Natural killer cell (primary cell): ENCODE data around the gene ARHGEF2. TPM values are rescaled to one million over a fixed set of nuclear protein-coding genes. Genes with fewer than 3 reads are reported as not detected.
A peak's percentile ranks its signal among the peaks of the same experiment; 100 is the strongest.

Experiments
- ATAC-seq, 3 donors: fragments of 150-1000 bp in 2 of 3; fragments of 200-7000 bp in 1 of 3; cut with Tn5 transposase; 1 replicate in 1 of 3; 2 replicates in 2 of 3; pipeline ENCODE4 v1.10.0; 2021; ENCODE audit warnings: mild to moderate bottlenecking in 2 of 3, moderate library complexity in 2 of 3
- DNase-seq, 2 donors: peaks; one replicate each; pipeline versions ENCODE4 v3.0.0 to v3.0.0-alpha.2; 2013 to 2021; ENCODE audit warnings: mixed read lengths in 1 of 2
- H3K27ac ChIP-seq: one replicate; pipeline ENCODE4 v1.5.1; 2013; ENCODE audit warnings: mild to moderate bottlenecking, low read length
- H3K27me3 ChIP-seq: one replicate; pipeline ENCODE4 v1.6.1; 2013; ENCODE audit warnings: low read length; ENCODE audit not compliant: control insufficient read depth, insufficient read depth
- H3K36me3 ChIP-seq: one replicate; pipeline ENCODE4 v1.6.1; 2013; ENCODE audit warnings: low read length; ENCODE audit not compliant: control insufficient read depth, insufficient read depth
- H3K4me1 ChIP-seq: one replicate; pipeline ENCODE4 v1.6.1; 2013; ENCODE audit warnings: low read length; ENCODE audit not compliant: control insufficient read depth, insufficient read depth
- H3K4me3 ChIP-seq: one replicate; pipeline ENCODE4 v1.5.1; 2013; ENCODE audit warnings: low read length
- H3K9me3 ChIP-seq: one replicate; pipeline ENCODE4 v1.6.1; 2013; ENCODE audit warnings: low read length; ENCODE audit not compliant: control insufficient read depth, insufficient read depth
- H3K27ac Mint-ChIP-seq, 2 donors: one replicate each; pipeline ENCODE4 v1.8.0; 2022; ENCODE audit warnings: mild to moderate bottlenecking in 2 of 2, mixed read lengths in 2 of 2, moderate library complexity in 1 of 2
- H3K27me3 Mint-ChIP-seq, 2 donors: one replicate each; pipeline ENCODE4 v1.8.0; 2022; ENCODE audit warnings: low read depth in 2 of 2, mixed read lengths in 2 of 2
- H3K36me3 Mint-ChIP-seq: one replicate; pipeline ENCODE4 v1.8.0; 2022; ENCODE audit warnings: mixed read lengths
- H3K4me1 Mint-ChIP-seq, 2 donors: one replicate each; pipeline ENCODE4 v1.8.0; 2022; ENCODE audit warnings: mixed read lengths in 2 of 2
- H3K4me3 Mint-ChIP-seq: one replicate; pipeline ENCODE4 v1.8.0; 2022; ENCODE audit warnings: mild to moderate bottlenecking, moderate library complexity, mixed read lengths
- H3K9me3 Mint-ChIP-seq, 2 donors: one replicate each; pipeline ENCODE4 v1.8.0; 2022; ENCODE audit warnings: mixed read lengths in 2 of 2
- CTCF ChIP-seq: fragments of 200-600 bp; IDR thresholded peaks from one replicate; pipeline ENCODE4 v1.8.0; 2022; ENCODE audit warnings: antibody characterized with exemption
- WGBS: methylation state at CpG from one replicate; pipeline ENCODE4 v1.1.7; 2013; ENCODE audit warnings: missing lambda C conversion rate; ENCODE audit not compliant: insufficient coverage; 5-methylcytosine and 5-hydroxymethylcytosine counted together
- intact Hi-C: fragments of 100-400 bp; cut with micrococcal nuclease; formaldehyde crosslinking; loops from one replicate; pipeline ENCODE4 v1.14.2; 2022
- total RNA-seq, 4 donors: library from RNA; stranded (reverse); fragments of 120-200 nt in 1 of 4; gene quantifications; one replicate each; pipeline versions ENCODE4 v1.2.3 to v1.2.4, GENCODE V29; 2013 to 2022

The ARHGEF2 gene
- total RNA-seq, 3 donors from 2014 or later (not counting 1 experiment from before 2014, with no cell fraction given), result 143 to 200 (median 147) TPM

DNA sequence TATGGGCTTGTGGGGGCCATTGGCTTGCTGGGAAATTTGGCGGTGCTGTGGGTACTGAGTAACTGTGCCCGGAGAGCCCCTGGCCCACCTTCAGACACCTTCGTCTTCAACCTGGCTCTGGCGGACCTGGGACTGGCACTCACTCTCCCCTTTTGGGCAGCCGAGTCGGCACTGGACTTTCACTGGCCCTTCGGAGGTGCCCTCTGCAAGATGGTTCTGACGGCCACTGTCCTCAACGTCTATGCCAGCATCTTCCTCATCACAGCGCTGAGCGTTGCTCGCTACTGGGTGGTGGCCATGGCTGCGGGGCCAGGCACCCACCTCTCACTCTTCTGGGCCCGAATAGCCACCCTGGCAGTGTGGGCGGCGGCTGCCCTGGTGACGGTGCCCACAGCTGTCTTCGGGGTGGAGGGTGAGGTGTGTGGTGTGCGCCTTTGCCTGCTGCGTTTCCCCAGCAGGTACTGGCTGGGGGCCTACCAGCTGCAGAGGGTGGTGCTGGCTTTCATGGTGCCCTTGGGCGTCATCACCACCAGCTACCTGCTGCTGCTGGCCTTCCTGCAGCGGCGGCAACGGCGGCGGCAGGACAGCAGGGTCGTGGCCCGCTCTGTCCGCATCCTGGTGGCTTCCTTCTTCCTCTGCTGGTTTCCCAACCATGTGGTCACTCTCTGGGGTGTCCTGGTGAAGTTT lies 36.4 kb downstream of the ARHGEF2 start:
- Histone ChIP-seq H3K4me1 (peaks cover 68% of the 10 kb centered on the region), H3K36me3 (peaks cover 6% of the 10 kb centered on the region), H3K27ac (no peak overlapping the region), H3K9me3 (no peaks in the 10 kb centered on the region), H3K27me3 (no peaks in the 10 kb centered on the region), H3K4me3 (no peak overlapping the region)
- ATAC-seq (no peak), DNase-seq (no peak)
- TF ChIP-seq CTCF, result no peak
- H3K36me3 Mint-ChIP-seq, result peaks cover 8% of the 10 kb centered on the region
- no peaks in the 10 kb centered on the region for H3K9me3 Mint-ChIP-seq
- peak overlapping the region in 1 of 2 donors; percentile 40 for H3K27ac Mint-ChIP-seq
- peaks cover 35 to 47% of the 10 kb centered on the region in 2 donors for H3K4me1 Mint-ChIP-seq
- no peaks in the 10 kb centered on the region for H3K27me3 Mint-ChIP-seq
- WGBS, result 85% methylated on average over 27 of the region's 29 CpGs
- intact Hi-C loops, result no loop called here
- no peak overlapping the region for H3K4me3 Mint-ChIP-seq

DNA sequence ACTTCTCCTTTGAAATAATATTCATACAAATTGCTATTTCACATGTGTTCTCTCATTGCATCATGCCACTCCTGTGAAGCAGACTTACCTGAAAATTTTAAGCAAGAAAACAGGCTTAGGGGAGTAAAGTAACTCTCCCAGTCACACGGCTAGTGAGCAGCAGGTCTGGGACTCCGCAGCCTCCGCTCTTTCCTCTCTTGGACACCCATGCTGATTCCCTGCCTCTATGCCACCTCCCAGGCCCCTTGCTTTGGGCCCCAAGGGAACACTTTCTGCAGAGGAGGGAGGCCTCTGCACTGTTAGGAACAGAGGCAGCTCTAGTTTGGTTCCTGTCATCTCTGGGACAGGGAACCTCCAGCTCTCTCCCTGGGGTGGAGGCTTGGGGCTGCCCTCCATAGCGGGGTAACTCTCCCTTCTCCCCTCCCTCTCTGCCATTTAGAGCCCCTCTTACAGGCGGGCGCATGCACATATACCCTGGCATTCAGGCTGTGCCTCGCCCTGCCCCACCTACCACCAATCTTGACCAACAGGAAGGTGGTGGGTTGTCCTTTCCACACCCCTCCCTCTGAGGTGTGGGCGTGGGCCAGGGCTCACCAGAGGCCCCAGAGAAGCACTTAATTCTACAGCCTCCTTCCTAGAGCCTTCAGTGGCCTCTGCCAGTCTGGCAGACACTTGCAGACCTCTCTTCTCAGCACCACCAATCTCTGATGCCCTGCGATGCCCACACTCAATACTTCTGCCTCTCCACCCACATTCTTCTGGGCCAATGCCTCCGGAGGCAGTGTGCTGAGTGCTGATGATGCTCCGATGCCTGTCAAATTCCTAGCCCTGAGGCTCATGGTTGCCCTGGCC lies 37.1 kb downstream of the ARHGEF2 start, which contains the start of gene RXFP4:
RXFP4 (plus strand) TSS at position 646 of the 852 bp plus-strand sequence; CDS start at position 718, 72 bp downstream.
- Histone ChIP-seq H3K4me1 (peaks cover 60% of the 10 kb centered on the region), H3K27ac (peak within 1 kb of the TSS; percentile 9), H3K9me3 (no peaks in the 10 kb centered on the region), H3K4me3 (no peak within 1 kb of the TSS), H3K27me3 (no peaks in the 10 kb centered on the region), H3K36me3 (no peaks in the 10 kb centered on the region)
- Mint-ChIP-seq H3K9me3 (no peaks in the 10 kb centered on the region), H3K27ac (peak within 1 kb of the TSS in 1 of 2 donors; percentile 40), H3K36me3 (peaks cover under 1% of the 10 kb centered on the region), H3K4me3 (no peak within 1 kb of the TSS), H3K4me1 (peaks cover 27 to 39% of the 10 kb centered on the region in 2 donors), H3K27me3 (no peaks in the 10 kb centered on the region)
- TF ChIP-seq CTCF, result no peak
- ATAC-seq, result no peak
- intact Hi-C loops, result no loop called here
- DNase-seq, result no peak
- 64% methylated on average over 11 of the region's 11 CpGs for WGBS

DNA sequence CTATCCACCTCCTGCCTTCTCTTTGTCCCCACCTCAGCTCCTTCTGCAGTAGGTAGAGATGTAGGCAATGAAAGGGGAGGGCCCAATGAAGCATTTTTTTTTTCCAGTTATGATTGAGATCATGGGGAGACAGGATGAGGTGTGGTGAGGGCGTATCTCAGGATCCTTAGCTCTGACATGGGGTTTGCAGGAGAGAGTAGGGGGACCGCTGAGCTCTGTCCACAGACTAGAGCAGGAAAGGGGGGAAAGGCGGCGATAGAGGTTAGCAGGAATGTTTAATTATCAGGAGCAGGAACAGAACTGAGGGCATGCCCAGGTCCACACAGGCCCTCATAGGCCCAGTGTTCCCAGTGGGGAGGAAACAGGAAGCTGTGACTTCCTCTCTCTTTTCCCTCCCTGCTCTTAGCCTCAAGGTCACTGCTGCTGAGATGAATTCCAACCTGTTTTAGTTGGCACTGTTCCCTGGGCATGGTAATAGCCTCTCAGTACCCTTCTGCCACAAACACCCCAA lies 37.8 kb downstream of the ARHGEF2 start:
- 64% methylated on average over 4 of the region's 4 CpGs for WGBS
- DNase-seq (no peak), ATAC-seq (no peak)
- no peaks in the 10 kb centered on the region for H3K27me3 ChIP-seq
- H3K36me3 ChIP-seq, result no peaks in the 10 kb centered on the region
- peaks cover 53% of the 10 kb centered on the region for H3K4me1 ChIP-seq
- Mint-ChIP-seq H3K9me3 (no peaks in the 10 kb centered on the region), H3K27me3 (no peaks in the 10 kb centered on the region), H3K36me3 (no peaks in the 10 kb centered on the region), H3K4me1 (peaks cover 23 to 34% of the 10 kb centered on the region in 2 donors), H3K4me3 (no peak overlapping the region), H3K27ac (peak overlapping the region in 1 of 2 donors; percentile 35)
- no peak overlapping the region for H3K4me3 ChIP-seq
- H3K9me3 ChIP-seq, result no peaks in the 10 kb centered on the region
- no peak overlapping the region for H3K27ac ChIP-seq
- intact Hi-C loops, result no loop called here
- no peak for TF ChIP-seq CTCF
